Fibroblast of gingiva (primary cell): ENCODE measurements around the gene PCID2.
A peak's percentile ranks its signal among the peaks of the same experiment; 100 is the strongest.
"Not testable (repeated sequence)": the region's sequence is repeated elsewhere in the genome, so short reads cannot be mapped to it uniquely, and the experiment has no call there.

Experiments used
- DNase-seq: peaks from one replicate; pipeline ENCODE4 v3.0.0-alpha.2; 2011; ENCODE audit warnings: low read depth

PCID2 gene

GRCh38 chr13:113208421-113209335 lies at the start of gene PCID2:
Gene PCID2, minus strand, starts transcription at chr13:113208669. Its CDS starts 35 bp downstream, at chr13:113208634.
- DNase-seq: peak; percentile 87

- not testable (repeated sequence) for DNase-seq
Measured at GRCh38 chr13:113257908-113258307, 49.4 kb upstream of the PCID2 start.

DNA sequence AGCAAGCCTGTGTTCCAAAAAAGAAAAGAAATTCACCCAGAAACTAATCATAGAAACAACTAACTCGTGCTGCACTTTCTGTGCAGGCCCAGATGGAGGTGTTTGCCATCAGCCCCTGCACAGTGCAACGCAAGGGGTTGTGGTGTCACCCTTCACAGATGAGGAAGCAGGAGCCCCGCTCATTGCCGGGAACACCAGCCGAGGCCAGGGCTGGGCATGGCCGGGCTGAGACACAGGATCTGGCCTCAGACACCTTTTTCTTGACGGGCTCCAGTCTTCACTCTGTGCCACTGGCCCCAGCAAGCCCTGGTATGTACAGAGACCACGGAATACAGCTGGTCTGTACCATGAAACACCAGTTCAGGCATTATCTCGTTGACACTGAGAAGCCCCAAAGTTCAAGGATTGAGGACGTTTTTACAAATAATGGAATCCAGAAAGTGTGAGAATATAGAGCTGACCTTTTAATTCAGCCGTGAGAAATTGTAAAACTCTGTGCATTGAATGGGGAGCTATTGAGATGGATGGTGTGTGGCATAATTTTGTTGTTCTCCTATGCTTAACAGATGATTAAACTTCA lies 44.1 kb upstream of the PCID2 start:
- DNase-seq: no peak

- no peak for DNase-seq
Measured at GRCh38 chr13:113245849-113246796, 37.7 kb upstream of the PCID2 start.

- DNase-seq: no peak
Measured at GRCh38 chr13:113243847-113244246, 35.4 kb upstream of the PCID2 start.

DNA sequence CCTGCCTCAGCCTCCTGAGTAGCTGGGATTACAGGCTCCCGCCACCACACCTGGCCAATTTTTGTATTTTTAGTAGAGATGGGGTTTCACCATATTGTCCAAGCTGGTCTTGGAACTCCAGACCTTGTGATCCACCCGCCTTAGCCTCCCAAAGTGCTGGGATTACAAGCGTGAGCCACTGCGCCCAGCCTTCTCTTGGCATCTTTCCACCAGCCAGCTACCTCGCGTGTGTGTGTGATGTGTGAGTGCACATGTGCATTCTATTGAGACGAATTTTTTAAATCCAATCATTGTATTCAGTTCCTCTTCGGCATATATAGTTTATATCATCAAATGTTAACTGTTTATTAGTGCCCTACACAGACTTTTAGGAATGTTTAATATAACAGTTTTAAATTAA lies 33.2 kb upstream of the PCID2 start:
- not testable (repeated sequence) for DNase-seq

- DNase-seq: no peak
Measured at GRCh38 chr13:113239986-113240385, 31.5 kb upstream of the PCID2 start.

DNA sequence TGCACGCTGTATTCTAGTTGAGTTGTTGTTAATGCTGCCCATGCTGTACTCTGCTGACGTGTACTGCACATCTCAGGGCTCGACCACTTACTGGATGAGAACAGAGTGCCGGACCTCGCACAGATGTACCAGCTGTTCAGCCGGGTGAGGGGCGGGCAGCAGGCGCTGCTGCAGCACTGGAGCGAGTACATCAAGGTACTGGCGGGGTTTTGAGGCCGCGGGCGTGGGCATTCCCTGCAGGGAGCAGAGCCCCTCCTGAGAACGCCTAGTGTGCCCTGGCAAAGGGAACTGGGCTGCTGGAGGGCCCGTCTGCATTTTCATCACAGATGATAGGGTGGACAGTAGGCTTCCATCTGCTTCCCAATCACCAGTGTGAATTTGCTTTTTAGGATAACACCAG lies 30.9 kb upstream of the PCID2 start:
- DNase-seq: no peak

GRCh38 chr13:113238536-113238935 lies 30.1 kb upstream of the PCID2 start:
- no peak for DNase-seq

- DNase-seq: no peak
Measured at GRCh38 chr13:113233101-113233500, 24.6 kb upstream of the PCID2 start.

DNA sequence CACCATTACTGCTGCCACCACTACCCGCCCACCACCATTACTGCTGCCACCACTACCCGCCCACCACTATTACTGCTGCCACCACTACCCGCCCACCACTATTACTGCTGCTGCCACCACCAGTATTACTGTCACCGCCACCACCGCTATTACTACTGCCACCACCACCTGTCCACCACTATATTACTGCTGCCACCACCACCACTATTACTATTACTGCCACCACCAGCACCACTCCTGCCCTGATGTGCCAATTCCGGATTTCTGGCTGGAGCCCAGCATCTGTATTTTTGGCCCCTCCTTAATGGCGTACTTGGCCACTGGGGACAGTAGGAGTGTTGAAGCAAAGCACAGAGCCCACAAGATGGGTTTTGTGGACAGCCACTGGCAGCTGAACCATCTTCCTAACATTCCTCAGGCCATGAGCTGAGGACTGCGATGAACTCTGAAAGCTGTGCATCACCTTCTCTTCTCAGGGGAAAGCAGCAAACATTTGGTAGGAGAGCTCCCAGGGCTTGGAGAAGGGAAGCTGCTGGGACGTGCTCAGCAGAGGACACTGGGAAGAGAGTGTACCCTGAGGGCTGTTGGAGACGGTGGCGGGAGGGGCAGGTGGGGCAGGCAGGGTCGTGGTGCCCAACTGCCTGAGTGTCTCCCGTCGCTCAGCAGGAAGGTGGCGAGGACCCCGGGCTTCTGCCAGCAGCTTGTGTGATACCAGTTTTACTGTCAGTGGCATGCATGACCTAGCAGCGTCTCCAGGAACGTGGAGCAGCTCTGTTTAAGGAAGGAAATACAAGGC lies 23.9 kb upstream of the PCID2 start:
- no peak for DNase-seq

DNA sequence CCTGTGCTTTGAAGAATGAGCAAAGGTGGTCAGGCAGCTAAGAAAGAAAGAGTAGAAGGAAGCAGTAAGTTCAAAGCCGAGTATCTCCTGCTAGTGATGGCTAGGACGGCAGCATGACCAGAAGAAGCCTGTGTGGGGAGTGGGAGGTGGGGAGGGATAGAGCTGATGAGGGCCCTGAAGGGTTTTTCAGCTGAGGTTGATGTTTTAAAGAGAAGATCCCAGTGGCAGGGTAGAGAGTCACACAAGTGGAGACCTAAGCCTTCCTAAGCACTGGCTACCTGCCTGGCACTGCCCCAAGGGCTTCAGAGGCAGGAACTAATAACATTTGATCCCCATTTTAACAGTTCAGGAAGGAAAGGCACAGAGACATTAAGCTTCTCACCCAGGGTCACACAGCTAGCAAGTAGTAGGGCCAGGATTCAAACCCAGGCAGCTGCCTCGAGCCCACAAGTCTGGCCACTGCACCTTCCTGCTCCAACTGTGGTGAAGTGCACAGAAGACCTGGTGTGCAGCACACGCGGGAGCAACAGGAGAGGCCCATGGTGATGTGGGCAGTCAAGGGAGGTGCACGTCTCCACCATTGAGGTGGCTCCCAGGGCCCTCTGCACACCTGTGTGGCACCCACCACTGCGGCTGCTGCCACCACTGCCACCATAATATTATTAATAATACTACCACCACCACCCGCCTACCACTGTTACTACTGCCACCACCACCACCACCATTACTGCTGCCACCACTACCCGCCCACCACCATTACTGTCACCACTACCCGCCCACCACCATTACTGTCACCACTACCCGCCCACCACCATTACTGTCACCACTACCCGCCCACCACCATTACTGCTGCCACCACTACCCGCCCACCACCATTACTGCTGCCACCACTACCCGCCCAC lies 23.1 kb upstream of the PCID2 start:
- no peak for DNase-seq

GRCh38 chr13:113229791-113230190 lies 21.3 kb upstream of the PCID2 start:
- DNase-seq: no peak

DNA sequence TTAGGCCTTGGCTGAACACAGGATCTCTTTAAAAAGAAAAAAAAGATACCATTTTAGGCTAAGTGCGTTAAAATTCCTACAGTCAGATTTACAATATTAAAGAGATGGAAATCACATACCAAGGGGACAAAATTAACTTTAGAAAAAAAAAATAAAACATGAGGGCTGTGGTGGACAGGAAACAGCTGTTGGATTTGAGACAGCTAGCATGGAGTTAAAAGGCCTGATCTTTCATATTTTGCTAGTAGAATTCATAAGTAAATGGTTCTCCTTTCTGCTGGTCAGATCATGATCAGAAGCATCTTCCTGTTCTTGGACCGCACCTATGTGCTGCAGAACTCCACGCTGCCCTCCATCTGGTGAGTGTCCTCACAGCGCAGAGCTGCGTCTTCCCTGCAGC lies 20.7 kb upstream of the PCID2 start:
- no peak for DNase-seq

GRCh38 chr13:113226873-113227450 lies 18.5 kb upstream of the PCID2 start:
- DNase-seq: no peak

DNA sequence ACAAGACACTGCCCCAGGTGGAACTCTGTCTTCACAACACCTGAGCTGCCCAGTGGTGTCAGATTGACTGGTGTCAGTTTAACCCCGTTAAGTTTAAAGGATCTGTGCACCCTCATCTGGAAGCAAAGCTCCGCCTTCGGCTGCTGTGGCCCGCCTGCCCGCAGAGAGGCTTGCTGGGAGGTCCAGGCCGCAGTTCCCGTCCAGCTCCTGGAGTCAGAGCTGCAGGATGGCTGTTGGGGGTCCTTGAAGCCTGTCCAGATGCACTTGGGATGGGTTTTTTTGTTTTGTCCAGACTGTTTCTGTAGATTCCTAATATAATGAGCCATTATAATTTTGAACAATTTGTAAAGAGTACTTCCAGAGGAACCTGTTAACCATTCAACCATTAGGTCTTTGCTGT lies 17.0 kb upstream of the PCID2 start:
- DNase-seq: no peak

GRCh38 chr13:113224486-113224885 lies 16.0 kb upstream of the PCID2 start:
- DNase-seq: no peak

DNA sequence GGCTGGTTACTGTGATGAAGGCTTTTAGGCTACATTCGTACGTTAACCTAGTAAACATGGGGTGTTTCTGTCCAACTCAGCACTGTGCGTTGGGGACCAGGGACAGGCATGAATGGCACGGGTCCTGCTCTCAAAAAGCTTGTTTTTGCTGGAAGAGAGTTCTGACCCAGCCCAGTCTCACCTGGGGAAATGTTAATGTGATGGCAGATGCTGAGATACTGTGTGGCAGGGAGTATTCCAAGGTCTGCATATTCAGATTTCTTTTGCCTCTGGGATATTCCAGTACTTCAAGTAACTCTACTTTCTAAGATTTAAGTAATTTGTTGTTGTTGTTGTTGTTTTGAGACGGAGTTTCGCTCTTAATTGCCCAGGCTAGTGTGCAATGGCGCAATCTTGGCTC lies 14.6 kb upstream of the PCID2 start:
- no peak for DNase-seq

DNA sequence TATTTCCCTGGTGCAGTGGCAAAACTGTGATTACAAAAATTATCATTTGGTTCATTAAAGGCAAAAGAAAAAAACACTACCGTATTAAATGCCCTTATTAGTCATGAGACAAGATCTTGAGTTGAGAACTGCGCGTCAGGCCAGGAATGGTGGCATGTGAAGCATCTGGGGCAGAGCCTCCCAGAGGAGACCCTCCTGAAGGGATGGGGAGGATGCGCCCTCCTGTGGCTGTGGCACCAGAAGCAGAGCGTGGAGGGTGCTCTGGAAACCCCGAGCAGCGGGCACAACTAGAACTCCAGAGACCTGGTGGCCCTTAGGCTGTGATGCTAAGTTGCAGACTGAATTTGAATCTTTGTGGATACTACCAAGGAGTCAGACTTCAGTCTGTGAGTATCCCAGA lies 12.4 kb upstream of the PCID2 start:
- no peak for DNase-seq

GRCh38 chr13:113220141-113220598 lies 11.7 kb upstream of the PCID2 start:
- DNase-seq: no peak
